Stomach smooth muscle (tissue), 2 donors: ENCODE data around the gene SDF2.
"Not testable (repeated sequence)": the region's sequence is repeated elsewhere in the genome, so short reads cannot be mapped to it uniquely, and the experiment has no call there.

Experiments
- H3K27ac ChIP-seq: one replicate; pipeline ENCODE4 v1.7.0; 2013; ENCODE audit warnings: mild to moderate bottlenecking, low read length, inconsistent platforms
- H3K27me3 ChIP-seq, 2 donors: one replicate each; pipeline ENCODE4 v1.7.0; 2013; ENCODE audit warnings: low read length in 2 of 2; ENCODE audit not compliant: insufficient read depth in 2 of 2, control insufficient read depth in 1 of 2
- H3K36me3 ChIP-seq, 2 donors: one replicate each; pipeline ENCODE4 v1.7.0; 2013; ENCODE audit warnings: low read length in 2 of 2; ENCODE audit not compliant: control insufficient read depth in 2 of 2, insufficient read depth in 2 of 2
- H3K4me1 ChIP-seq: one replicate; pipeline ENCODE4 v1.7.0; 2013; ENCODE audit warnings: low read length; ENCODE audit not compliant: control insufficient read depth, insufficient read depth
- H3K4me3 ChIP-seq, 2 donors: one replicate each; pipeline ENCODE4 v1.7.0; 2013; ENCODE audit warnings: low read length in 2 of 2
- H3K9ac ChIP-seq, 2 donors: one replicate each; pipeline ENCODE4 v1.7.0; 2013; ENCODE audit warnings: low read length in 2 of 2, mild to moderate bottlenecking in 1 of 2
- H3K9me3 ChIP-seq, 2 donors: one replicate each; pipeline ENCODE4 v1.7.0; 2013; ENCODE audit warnings: low read length in 2 of 2; ENCODE audit not compliant: control insufficient read depth in 2 of 2
- donor health status: healthy.
- donor health status: Pancreatic carcinoma.

Gene SDF2

GRCh38 chr17:28610376-28610775 lies 51.3 kb downstream of the SDF2 start:
- no peaks in the 10 kb centered on the region for H3K9me3 ChIP-seq
- no peaks in the 10 kb centered on the region for H3K4me1 ChIP-seq
- H3K36me3 ChIP-seq: peaks cover 10 to 14% of the 10 kb centered on the region in 2 donors
- no peaks in the 10 kb centered on the region for H3K27me3 ChIP-seq
- no peak overlapping the region for H3K4me3 ChIP-seq
- H3K27ac ChIP-seq: no peak overlapping the region
- H3K9ac ChIP-seq: no peak overlapping the region

- H3K27me3 ChIP-seq, H3K9ac ChIP-seq, H3K9me3 ChIP-seq, H3K27ac ChIP-seq, H3K4me3 ChIP-seq, H3K36me3 ChIP-seq: not testable (repeated sequence)
- peaks cover 11% of the 10 kb centered on the region for H3K4me1 ChIP-seq
These were observed 57.7 kb downstream of the SDF2 start for GRCh38 chr17:28604031-28604430.

GRCh38 chr17:28599311-28600184 lies 62.2 kb downstream of the SDF2 start:
- H3K27me3 ChIP-seq: no peaks in the 10 kb centered on the region
- H3K9me3 ChIP-seq: no peaks in the 10 kb centered on the region
- H3K4me1 ChIP-seq: peaks cover 19% of the 10 kb centered on the region
- H3K4me3 ChIP-seq: peak overlapping the region; percentile 90 to 93
- H3K36me3 ChIP-seq: no peaks in the 10 kb centered on the region
- H3K9ac ChIP-seq: peak overlapping the region; percentile 94 to 95
- peak overlapping the region; percentile 91 for H3K27ac ChIP-seq

GRCh38 chr17:28598799-28599310 lies 62.9 kb downstream of the SDF2 start, which contains the start of gene SPAG5:
SPAG5 (minus strand) TSS chr17:28599025; CDS start chr17:28598946, 79 bp downstream.
- no peaks in the 10 kb centered on the region for H3K9me3 ChIP-seq
- H3K27ac ChIP-seq: peak within 1 kb of the TSS; percentile 91
- no peaks in the 10 kb centered on the region for H3K27me3 ChIP-seq
- peak within 1 kb of the TSS; percentile 90 to 93 for H3K4me3 ChIP-seq
- H3K36me3 ChIP-seq: no peaks in the 10 kb centered on the region
- H3K4me1 ChIP-seq: peaks cover 19% of the 10 kb centered on the region
- H3K9ac ChIP-seq: peak within 1 kb of the TSS; percentile 94 to 95

- no peaks in the 10 kb centered on the region for H3K9me3 ChIP-seq
- peak overlapping the region; percentile 51 to 66 for H3K9ac ChIP-seq
- H3K4me1 ChIP-seq: peaks cover 19% of the 10 kb centered on the region
- H3K36me3 ChIP-seq: no peaks in the 10 kb centered on the region
- no peak overlapping the region for H3K27ac ChIP-seq
- H3K4me3 ChIP-seq: peak overlapping the region; percentile 90 to 93
- H3K27me3 ChIP-seq: no peaks in the 10 kb centered on the region
These were observed 63.3 kb downstream of the SDF2 start for GRCh38 chr17:28598389-28598788.
